ENCODE results near the gene NT5DC3. TPM values are rescaled to one million over a fixed set of nuclear protein-coding genes. Genes with fewer than 3 reads are reported as not detected.
A peak's percentile ranks its signal among the peaks of the same experiment; 100 is the strongest.

Gene NT5DC3
- total and polyA plus RNA-seq, 2 of the 13 experiments (the other 11 are each of a cell fraction or from before 2014, with no cell fraction given): 3.2 to 6.6 TPM

DNA sequence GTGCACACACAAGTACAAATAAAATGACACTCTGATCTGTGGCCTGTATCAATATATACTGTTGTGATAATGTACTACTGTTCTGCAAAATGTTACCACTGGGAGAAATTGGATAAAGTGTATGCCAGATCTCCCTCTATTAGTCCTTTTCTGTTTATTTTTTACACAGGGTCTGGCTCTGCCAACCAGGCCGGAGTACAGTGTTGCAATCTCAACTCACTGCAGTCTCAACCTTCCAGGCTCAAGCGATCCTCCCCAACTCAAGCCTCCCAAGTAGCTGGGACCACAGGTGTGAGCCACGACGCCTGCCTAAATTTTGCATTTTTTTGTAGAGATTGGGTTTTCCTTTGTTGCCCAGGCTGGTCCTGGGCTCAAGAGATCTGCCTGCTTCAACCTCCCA lies 1.9 kb downstream of the NT5DC3 start (continued):
- TF ChIP-seq, protein P1, sequence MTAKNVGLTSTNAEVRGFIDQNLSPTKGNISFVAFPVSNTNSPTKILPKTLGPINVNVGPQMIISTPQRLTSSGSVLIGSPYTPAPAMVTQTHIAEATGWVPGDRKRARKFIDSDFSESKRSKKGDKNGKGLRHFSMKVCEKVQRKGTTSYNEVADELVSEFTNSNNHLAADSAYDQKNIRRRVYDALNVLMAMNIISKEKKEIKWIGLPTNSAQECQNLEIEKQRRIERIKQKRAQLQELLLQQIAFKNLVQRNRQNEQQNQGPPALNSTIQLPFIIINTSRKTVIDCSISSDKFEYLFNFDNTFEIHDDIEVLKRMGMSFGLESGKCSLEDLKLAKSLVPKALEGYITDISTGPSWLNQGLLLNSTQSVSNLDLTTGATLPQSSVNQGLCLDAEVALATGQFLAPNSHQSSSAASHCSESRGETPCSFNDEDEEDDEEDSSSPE (CRISPR knock-in tag; IDR thresholded peaks at IDR 0.05): 0 out of 2 replicates have a peak, but pooled peaks have one; percentile 9
- no peak for TF ChIP-seq ZNF430 (CRISPR knock-in tag; IDR thresholded peaks at IDR 0.05)
- TF ChIP-seq ZNF484 (CRISPR knock-in tag; IDR thresholded peaks at IDR 0.05; ENCODE audit: borderline replicate concordance, low read depth): no peak
- TF ChIP-seq IRF2 (CRISPR knock-in tag; IDR thresholded peaks at IDR 0.05): no peak
- no peak for TF ChIP-seq HNRNPK (IDR thresholded peaks at IDR 0.05; ENCODE audit: low read depth, low read length, poor library complexity, severe bottlenecking)
- no peak for TF ChIP-seq KLF11 (CRISPR knock-in tag; IDR thresholded peaks at IDR 0.05)
- no peak for TF ChIP-seq RFXAP (CRISPR knock-in tag; IDR thresholded peaks at IDR 0.05; ENCODE audit: borderline replicate concordance)
- 0 out of 2 replicates have a peak, but pooled peaks have one; percentile 27 for TF ChIP-seq MXD4 (CRISPR knock-in tag; IDR thresholded peaks at IDR 0.05)
- peak; percentile 25; the same call in 1 of the 2 replicates for TF ChIP-seq ZFY (CRISPR knock-in tag; IDR thresholded peaks at IDR 0.05)
- TF ChIP-seq RFX1 (IDR thresholded peaks at IDR 0.05): no peak
- no peak for TF ChIP-seq FOXK2 (IDR thresholded peaks at IDR 0.05)
- TF ChIP-seq ZNF777 (CRISPR knock-in tag; IDR thresholded peaks at IDR 0.05): no peak
- no peak for TF ChIP-seq MED13 (CRISPR knock-in tag; IDR thresholded peaks at IDR 0.05)
- TF ChIP-seq DMTF1 (CRISPR knock-in tag; IDR thresholded peaks at IDR 0.05): no peak
- no peak for TF ChIP-seq NCOA2 (CRISPR knock-in tag; IDR thresholded peaks at IDR 0.05)
- no peak for TF ChIP-seq ZNF724P (CRISPR knock-in tag; IDR thresholded peaks at IDR 0.05; ENCODE audit: borderline replicate concordance)
- TF ChIP-seq, protein P2, sequence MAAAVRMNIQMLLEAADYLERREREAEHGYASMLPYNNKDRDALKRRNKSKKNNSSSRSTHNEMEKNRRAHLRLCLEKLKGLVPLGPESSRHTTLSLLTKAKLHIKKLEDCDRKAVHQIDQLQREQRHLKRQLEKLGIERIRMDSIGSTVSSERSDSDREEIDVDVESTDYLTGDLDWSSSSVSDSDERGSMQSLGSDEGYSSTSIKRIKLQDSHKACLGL (CRISPR knock-in tag; IDR thresholded peaks at IDR 0.05): no peak
- TF ChIP-seq ZBTB1 (CRISPR knock-in tag; IDR thresholded peaks at IDR 0.05; ENCODE audit: borderline replicate concordance): no peak
- TF ChIP-seq SMARCE1 (IDR thresholded peaks at IDR 0.05; ENCODE audit: borderline replicate concordance): no peak
- TF ChIP-seq, protein P3, sequence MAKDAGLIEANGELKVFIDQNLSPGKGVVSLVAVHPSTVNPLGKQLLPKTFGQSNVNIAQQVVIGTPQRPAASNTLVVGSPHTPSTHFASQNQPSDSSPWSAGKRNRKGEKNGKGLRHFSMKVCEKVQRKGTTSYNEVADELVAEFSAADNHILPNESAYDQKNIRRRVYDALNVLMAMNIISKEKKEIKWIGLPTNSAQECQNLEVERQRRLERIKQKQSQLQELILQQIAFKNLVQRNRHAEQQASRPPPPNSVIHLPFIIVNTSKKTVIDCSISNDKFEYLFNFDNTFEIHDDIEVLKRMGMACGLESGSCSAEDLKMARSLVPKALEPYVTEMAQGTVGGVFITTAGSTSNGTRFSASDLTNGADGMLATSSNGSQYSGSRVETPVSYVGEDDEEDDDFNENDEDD (CRISPR knock-in tag; IDR thresholded peaks at IDR 0.05; ENCODE audit: borderline replicate concordance): 0 out of 2 replicates have a peak, but pooled peaks have one; percentile 10
- 0 out of 2 replicates have a peak, but pooled peaks have one; percentile 41 for TF ChIP-seq SIN3A (IDR thresholded peaks at IDR 0.05; ENCODE audit: borderline replicate concordance, low read depth, low read length)
- no peak for TF ChIP-seq ZBTB8A (CRISPR knock-in tag; IDR thresholded peaks at IDR 0.05; ENCODE audit: borderline replicate concordance, low read depth)

Data from HepG2 (cell line).